ENCODE data around the gene UNC93B1. TPM values are rescaled to one million over a fixed set of nuclear protein-coding genes. Genes with fewer than 3 reads are reported as not detected.

The UNC93B1 gene
- polyA plus RNA-seq, 1 donor (not counting 4 experiments of a cell fraction or from before 2014, with no cell fraction given) = 15.4 TPM

DNA sequence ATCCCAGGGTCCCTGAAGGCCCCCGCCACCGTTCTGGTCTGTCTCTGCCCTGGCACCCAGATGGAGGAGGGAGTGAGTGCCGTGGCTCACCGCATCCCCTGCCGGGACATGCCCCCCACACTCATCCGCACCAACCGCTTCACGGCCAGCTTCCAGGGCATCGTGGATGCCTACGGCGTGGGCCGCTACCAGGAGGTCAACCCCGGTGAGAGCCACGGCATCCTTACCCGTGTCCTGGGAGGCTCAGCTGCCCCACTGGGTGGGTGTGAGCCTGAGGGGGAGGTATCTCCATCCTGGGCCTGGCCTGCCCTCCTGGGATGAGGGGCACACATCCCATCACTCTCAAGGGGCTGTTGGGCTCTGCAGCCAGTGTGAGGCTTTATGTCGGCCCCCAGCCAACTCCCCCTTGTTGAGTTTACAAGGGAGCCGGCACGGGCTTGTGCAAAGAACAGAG is 41.0 kb upstream of the UNC93B1 start:
- H3K4me2 ChIP-seq (ENCODE audit: control insufficient read depth, extremely low read depth, insufficient read depth, low read depth, low read length) = no peak overlapping the region
- H3K9me1 ChIP-seq (ENCODE audit: control insufficient read depth, extremely low read depth, insufficient read depth, low read length) = no peaks in the 10 kb centered on the region
- H3K9me3 ChIP-seq (ENCODE audit: control insufficient read depth, low read depth, low read length) = no peaks in the 10 kb centered on the region
- H3K79me2 ChIP-seq (ENCODE audit: control insufficient read depth, insufficient read depth, low read length) = peaks cover 2% of the 10 kb centered on the region
- no peak overlapping the region for H3K4me3 ChIP-seq (ENCODE audit: control insufficient read depth in 2 of 3, extremely low read depth in 1 of 3, insufficient read depth in 2 of 3, low read depth in 1 of 3, low read length in 3 of 3)
- peaks cover 8% of the 10 kb centered on the region for H3K4me1 ChIP-seq (ENCODE audit: control insufficient read depth, extremely low read depth, insufficient read depth, low read length)
- TF ChIP-seq, protein P1, sequence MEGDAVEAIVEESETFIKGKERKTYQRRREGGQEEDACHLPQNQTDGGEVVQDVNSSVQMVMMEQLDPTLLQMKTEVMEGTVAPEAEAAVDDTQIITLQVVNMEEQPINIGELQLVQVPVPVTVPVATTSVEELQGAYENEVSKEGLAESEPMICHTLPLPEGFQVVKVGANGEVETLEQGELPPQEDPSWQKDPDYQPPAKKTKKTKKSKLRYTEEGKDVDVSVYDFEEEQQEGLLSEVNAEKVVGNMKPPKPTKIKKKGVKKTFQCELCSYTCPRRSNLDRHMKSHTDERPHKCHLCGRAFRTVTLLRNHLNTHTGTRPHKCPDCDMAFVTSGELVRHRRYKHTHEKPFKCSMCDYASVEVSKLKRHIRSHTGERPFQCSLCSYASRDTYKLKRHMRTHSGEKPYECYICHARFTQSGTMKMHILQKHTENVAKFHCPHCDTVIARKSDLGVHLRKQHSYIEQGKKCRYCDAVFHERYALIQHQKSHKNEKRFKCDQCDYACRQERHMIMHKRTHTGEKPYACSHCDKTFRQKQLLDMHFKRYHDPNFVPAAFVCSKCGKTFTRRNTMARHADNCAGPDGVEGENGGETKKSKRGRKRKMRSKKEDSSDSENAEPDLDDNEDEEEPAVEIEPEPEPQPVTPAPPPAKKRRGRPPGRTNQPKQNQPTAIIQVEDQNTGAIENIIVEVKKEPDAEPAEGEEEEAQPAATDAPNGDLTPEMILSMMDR (optimal IDR thresholded peaks at IDR 0.05 in 1 of 3, IDR thresholded peaks at IDR 0.05 in 1 of 3, conservative IDR thresholded peaks at IDR 0.05 in 1 of 3; ENCODE audit: extremely low read depth in 1 of 3, insufficient read depth in 2 of 3, low read length in 3 of 3) = no peak
- no peak for TF ChIP-seq EZH2 (IDR thresholded peaks at IDR 0.05; ENCODE audit: low read length)
- peaks cover 3 to 7% of the 10 kb centered on the region in 2 experiments for H3K36me3 ChIP-seq (ENCODE audit: control insufficient read depth in 2 of 2, extremely low read depth in 1 of 2, insufficient read depth in 2 of 2, low read length in 2 of 2)
- no peak overlapping the region for H2AFZ ChIP-seq (ENCODE audit: control insufficient read depth, low read length)
- H3K27me3 ChIP-seq (ENCODE audit: control insufficient read depth, extremely low read depth, insufficient read depth, low read length) = no peaks in the 10 kb centered on the region
- DNase-seq (ENCODE audit: low read depth, low spot score) (no peak), FAIRE-seq (no peak)
- no peaks in the 10 kb centered on the region for H4K20me1 ChIP-seq (ENCODE audit: control insufficient read depth, extremely low read depth, insufficient read depth, low read length)
- no peak overlapping the region for H3K27ac ChIP-seq (ENCODE audit: control insufficient read depth, insufficient read depth, low read length)
- dilution Hi-C loops (cut with MboI; ENCODE audit: extremely low pct_ligation_motif_present, low sequenced_read_pairs) = no loop called here
- no peak overlapping the region for H3K9ac ChIP-seq (ENCODE audit: control insufficient read depth, extremely low read depth, insufficient read depth, low read length)

DNA sequence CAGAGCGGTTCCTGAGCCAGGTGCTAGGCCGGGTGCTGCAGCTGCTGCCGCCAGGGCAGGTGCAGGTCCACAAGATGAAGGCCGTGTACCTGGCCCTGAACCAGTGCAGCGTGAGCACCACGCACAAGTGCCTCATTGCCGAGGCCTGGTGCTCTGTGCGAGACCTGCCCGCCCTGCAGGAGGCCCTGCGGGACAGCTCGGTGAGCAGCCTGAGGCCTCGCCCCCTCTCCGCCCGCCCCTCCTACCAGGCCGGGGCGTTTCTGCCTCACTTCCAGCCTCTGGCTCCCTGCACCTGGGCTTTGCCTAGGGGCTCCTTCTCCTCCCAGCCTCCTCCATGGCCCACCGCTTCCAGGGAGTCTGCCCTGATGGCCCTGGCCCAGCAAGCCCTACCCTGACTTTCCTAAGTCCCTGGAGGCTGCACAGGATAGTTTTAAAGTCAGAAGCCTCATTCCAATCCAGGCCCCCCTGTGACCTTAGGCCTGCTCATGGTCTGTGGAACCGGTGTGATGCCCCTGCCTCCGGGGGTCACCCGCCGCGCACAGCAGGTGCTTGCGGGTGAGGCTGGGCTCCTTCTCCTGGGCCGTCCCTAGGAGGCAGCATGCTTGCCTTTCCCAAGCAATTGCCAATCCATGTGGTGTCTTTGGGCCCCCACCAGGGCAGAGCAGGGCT is 40.4 kb upstream of the UNC93B1 start:
- FAIRE-seq (no peak), DNase-seq (ENCODE audit: low read depth, low spot score) (no peak)
- Histone ChIP-seq H3K4me1 (ENCODE audit: control insufficient read depth, extremely low read depth, insufficient read depth, low read length) (peaks cover 11% of the 10 kb centered on the region), H3K36me3 (ENCODE audit: control insufficient read depth in 2 of 2, extremely low read depth in 1 of 2, insufficient read depth in 2 of 2, low read length in 2 of 2) (peaks cover 3 to 5% of the 10 kb centered on the region in 2 experiments), H3K9ac (ENCODE audit: control insufficient read depth, extremely low read depth, insufficient read depth, low read length) (no peak overlapping the region), H4K20me1 (ENCODE audit: control insufficient read depth, extremely low read depth, insufficient read depth, low read length) (no peaks in the 10 kb centered on the region), H3K4me2 (ENCODE audit: control insufficient read depth, extremely low read depth, insufficient read depth, low read depth, low read length) (no peak overlapping the region), H2AFZ (ENCODE audit: control insufficient read depth, low read length) (no peak overlapping the region), H3K9me3 (ENCODE audit: control insufficient read depth, low read depth, low read length) (no peaks in the 10 kb centered on the region), H3K9me1 (ENCODE audit: control insufficient read depth, extremely low read depth, insufficient read depth, low read length) (no peaks in the 10 kb centered on the region), H3K27me3 (ENCODE audit: control insufficient read depth, extremely low read depth, insufficient read depth, low read length) (no peaks in the 10 kb centered on the region), H3K79me2 (ENCODE audit: control insufficient read depth, insufficient read depth, low read length) (peaks cover 3% of the 10 kb centered on the region), H3K27ac (ENCODE audit: control insufficient read depth, insufficient read depth, low read length) (no peak overlapping the region), H3K4me3 (ENCODE audit: control insufficient read depth in 2 of 3, extremely low read depth in 1 of 3, insufficient read depth in 2 of 3, low read depth in 1 of 3, low read length in 3 of 3) (no peak overlapping the region)
- dilution Hi-C loops (cut with MboI; ENCODE audit: extremely low pct_ligation_motif_present, low sequenced_read_pairs) = no loop called here
- TF ChIP-seq, protein P1 (optimal IDR thresholded peaks at IDR 0.05 in 1 of 3, IDR thresholded peaks at IDR 0.05 in 1 of 3, conservative IDR thresholded peaks at IDR 0.05 in 1 of 3; ENCODE audit: extremely low read depth in 1 of 3, insufficient read depth in 2 of 3, low read length in 3 of 3) = no peak
- no peak for TF ChIP-seq EZH2 (IDR thresholded peaks at IDR 0.05; ENCODE audit: low read length)

Measured in keratinocyte (primary cell).